Activated naive CD4-positive, alpha-beta T cell treated with anti-CD3 and anti-CD28 coated beads, Interleukin-2, amount 10 ng/mL, durations not matched to agents 7 days and 5 days (primary cell): ENCODE measurements around the gene MAD2L2.

Source experiments
- CTCF ChIA-PET: fragments of 350-600 bp; sonication (Branson Sonifier 250); formaldehyde crosslinking; loops from one replicate; lab custom pipeline; 2021; ENCODE audit warnings: antibody characterized with exemption; lab: Charles Lee
- DNase-seq: peaks from one replicate; pipeline ENCODE4 v3.0.0-alpha.2; 2020
- H3K27ac Mint-ChIP-seq: one replicate; pipeline ENCODE4 v1.8.0; 2021; ENCODE audit warnings: mild to moderate bottlenecking, moderate library complexity, mixed read lengths
- H3K27me3 Mint-ChIP-seq: one replicate; pipeline ENCODE4 v1.8.0; 2021; ENCODE audit warnings: mild to moderate bottlenecking, mixed read lengths
- H3K36me3 Mint-ChIP-seq: one replicate; pipeline ENCODE4 v1.8.0; 2021; ENCODE audit warnings: mixed read lengths
- H3K4me1 Mint-ChIP-seq: one replicate; pipeline ENCODE4 v1.8.0; 2021; ENCODE audit warnings: mixed read lengths
- H3K4me3 Mint-ChIP-seq: one replicate; pipeline ENCODE4 v1.8.0; 2021; ENCODE audit warnings: mild to moderate bottlenecking, moderate library complexity, mixed read lengths
- H3K9me3 Mint-ChIP-seq: one replicate; pipeline ENCODE4 v1.8.0; 2021; ENCODE audit warnings: mixed read lengths

MAD2L2 gene

DNA sequence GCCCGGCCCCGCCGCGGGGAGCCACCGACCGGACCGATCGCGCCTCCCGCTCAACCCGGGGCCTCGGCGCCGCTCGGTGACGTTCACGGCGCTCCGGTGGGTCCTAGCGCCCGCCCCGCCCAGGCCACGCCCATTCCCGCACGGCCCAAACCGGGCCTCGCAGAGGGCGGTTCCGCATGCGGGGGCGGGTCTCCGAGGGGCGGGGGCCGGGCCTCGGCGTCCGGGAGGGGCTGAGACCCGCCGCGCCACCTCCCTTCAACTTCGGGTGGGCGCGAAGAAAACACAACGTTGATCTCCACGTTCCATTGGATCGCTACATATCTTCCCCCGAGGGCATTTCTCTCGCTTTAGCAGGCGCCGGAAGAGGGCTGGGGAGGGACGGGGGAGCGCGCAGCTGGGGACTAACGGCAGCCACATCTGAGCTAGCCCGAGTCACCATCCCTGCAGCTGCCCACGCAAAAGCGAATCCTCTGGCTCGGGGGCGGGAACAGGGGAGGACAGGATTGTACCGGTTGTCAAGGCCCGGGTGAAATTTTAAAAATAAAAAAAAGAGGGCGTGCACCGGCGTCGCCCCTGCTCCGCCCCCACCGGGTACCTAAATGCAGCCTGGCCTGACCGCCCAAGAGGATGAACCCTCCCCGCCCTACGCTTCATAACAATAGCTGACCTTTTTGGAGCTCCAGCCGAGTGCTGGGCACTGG, at the start of gene MAD2L2:
MAD2L2 (minus strand) TSS at position 78 of the 701 bp plus-strand sequence. CDS start 547 bp downstream, outside the sequence.
- peaks cover 3% of the 10 kb centered on the region for H3K36me3 Mint-ChIP-seq
- CTCF ChIA-PET, result interaction anchor here (0.7 to 2.1 kb wide), 4 partner anchors 17 to 36 kb away, joined by 3 to 13 read pairs (median 4); partner anchors contain the start of gene FBXO6

DNA sequence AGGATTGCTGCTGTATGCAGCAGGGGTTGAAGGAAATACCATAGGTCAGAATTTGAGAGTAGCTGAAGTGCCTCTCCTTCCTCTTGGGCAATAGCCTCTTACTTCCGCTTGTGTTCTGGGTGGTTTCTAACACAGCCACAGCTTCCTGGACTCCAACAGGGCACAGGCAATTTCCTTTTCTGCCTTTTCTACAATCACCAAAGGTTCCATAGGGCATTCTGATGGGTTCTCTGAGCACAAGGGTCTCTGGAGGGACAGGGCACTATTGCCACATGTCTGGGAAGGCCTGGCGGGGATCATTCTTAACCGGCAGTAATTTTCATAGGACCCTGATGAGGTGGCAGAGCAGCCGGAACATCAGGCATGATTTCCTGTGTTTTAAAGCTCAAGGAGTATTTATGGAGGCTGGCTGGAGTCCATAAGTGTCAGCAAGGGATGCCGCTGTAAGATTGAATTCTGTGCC, 49.5 kb upstream of the MAD2L2 start:
- H3K4me3 Mint-ChIP-seq, result peak overlapping the region; percentile 50
- no peaks in the 10 kb centered on the region for H3K27me3 Mint-ChIP-seq
- H3K27ac Mint-ChIP-seq, result peak overlapping the region; percentile 81
- CTCF ChIA-PET, result interaction anchor here (0.9 to 2.0 kb wide), 5 partner anchors 9 to 80 kb away, joined by 3 to 12 read pairs (median 5); partner anchors contain the start of gene FBXO6
- H3K36me3 Mint-ChIP-seq, result no peaks in the 10 kb centered on the region
- peaks cover 62% of the 10 kb centered on the region for H3K4me1 Mint-ChIP-seq
- H3K9me3 Mint-ChIP-seq, result no peaks in the 10 kb centered on the region
- peak; percentile 69 for DNase-seq

More for the DNA sequence above, at the start of gene MAD2L2:
- Mint-ChIP-seq H3K9me3 (no peaks in the 10 kb centered on the region), H3K27me3 (peaks cover 46% of the 10 kb centered on the region), H3K27ac (peak within 1 kb of the TSS; percentile 93), H3K4me1 (peaks cover 21% of the 10 kb centered on the region), H3K4me3 (peak within 1 kb of the TSS; percentile 87)
- peak; percentile 93 for DNase-seq

DNA sequence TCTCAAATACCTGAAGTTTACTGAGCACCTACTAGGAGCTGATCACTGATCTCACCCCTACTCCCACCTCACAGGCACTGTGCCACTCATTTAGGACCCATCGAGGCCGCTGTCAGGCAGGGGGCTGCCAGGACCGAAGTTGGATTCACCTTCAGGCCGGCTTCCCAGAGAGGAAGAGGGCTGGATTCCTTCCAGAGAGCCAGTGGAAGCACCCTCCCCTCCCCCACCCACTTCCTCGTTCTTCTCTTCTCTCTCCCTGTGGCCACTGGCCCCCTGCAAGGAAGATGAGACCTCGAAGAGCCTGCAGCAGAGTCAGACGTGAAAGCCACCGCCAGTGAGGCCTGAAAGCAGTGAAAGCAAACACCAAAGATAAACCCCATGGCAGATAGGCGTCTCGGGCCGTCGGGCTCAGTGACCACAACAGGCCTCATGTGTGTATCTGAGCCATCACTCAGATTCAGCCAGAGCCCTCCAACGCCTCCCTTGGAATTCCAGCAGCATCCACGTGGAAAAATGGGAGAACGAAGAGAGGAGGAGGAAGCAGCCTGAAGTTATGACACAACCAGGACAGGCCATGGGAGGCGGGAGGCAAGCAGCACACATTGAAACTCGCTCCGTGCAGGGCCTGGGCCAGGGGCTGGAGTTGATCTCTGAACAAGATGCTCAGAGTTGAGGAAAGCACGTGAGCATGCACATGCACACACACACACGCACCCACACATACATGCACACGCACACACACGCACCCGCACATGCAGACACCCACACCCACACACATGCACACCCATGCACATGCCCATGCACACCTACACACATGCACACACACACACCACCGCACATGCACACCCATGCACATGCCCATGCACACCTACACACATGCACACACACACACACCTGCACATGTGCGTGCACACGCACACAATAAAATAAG, 48.8 kb upstream of the MAD2L2 start:
- H3K4me3 Mint-ChIP-seq, result peak overlapping the region; percentile 50
- DNase-seq, result no peak
- peaks cover 64% of the 10 kb centered on the region for H3K4me1 Mint-ChIP-seq

DNA sequence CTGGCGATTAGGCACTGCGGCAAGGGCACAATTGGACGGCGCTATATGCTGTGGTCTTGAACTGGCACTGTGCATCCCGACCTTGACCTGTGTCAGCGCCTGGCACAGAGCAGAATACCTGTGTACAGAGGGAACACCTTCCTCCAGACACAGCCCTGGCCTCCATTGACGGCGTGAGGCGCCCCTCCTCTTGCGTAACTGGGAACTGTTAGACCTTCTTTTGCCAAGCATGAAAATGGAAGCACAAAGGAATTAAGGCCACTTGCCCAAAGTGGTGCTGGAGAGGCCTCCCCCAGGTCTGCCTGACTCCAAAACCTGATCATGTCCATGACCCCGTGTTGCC, 48.2 kb upstream of the MAD2L2 start:
- DNase-seq, result no peak
- CTCF ChIA-PET, result interaction anchor here (1.0 to 1.4 kb wide), 2 partner anchors 9 to 13 kb away, joined by 3 to 4 read pairs; no protein-coding TSS in a partner anchor

More for the DNA sequence above, 48.8 kb upstream of the MAD2L2 start:
- CTCF ChIA-PET, result interaction anchor here (0.9 to 2.0 kb wide), 4 partner anchors 9 to 80 kb away, joined by 4 to 12 read pairs (median 6); no protein-coding TSS in a partner anchor
- peak overlapping the region; percentile 81 for H3K27ac Mint-ChIP-seq
- H3K9me3 Mint-ChIP-seq, result no peaks in the 10 kb centered on the region
- peaks cover 5% of the 10 kb centered on the region for H3K27me3 Mint-ChIP-seq
- no peaks in the 10 kb centered on the region for H3K36me3 Mint-ChIP-seq

DNA sequence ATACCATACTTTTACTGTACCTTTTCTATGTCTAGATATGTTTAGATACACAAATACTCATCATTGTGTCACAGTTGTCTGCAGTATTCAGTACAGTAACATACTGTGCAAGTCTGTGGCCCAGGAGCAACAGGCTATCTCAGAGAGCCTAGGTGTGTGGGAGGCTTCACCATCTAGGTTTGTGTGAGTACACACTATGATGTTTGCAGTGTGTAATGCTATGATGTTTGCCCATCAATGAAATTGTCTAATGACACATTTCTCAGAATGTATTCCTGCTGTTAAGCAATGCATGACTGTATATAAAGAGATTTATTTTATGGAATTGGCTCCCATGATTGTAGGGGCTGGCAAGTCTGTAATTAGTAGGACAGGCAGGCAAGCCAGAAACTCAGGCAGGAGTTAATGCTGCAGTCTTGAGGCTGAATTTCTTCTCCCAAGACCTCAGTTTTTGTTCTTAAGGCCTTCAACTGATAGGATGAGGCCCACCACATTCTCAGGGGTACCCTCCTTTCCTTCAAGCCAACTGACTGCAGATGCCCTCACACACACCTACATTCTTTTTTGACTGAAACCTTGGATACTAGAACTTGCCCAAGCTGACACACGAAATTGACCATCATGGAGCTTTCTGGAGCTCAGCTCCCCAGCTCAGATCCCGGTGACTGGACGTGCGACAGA, 47.3 kb upstream of the MAD2L2 start:
- Mint-ChIP-seq H3K9me3 (no peaks in the 10 kb centered on the region), H3K36me3 (no peaks in the 10 kb centered on the region), H3K4me3 (no peak overlapping the region), H3K27me3 (peaks cover 17% of the 10 kb centered on the region), H3K27ac (no peak overlapping the region), H3K4me1 (peaks cover 64% of the 10 kb centered on the region)
- CTCF ChIA-PET, result interaction anchor here (1.0 to 1.4 kb wide), 2 partner anchors 9 to 13 kb away, joined by 3 to 4 read pairs; no protein-coding TSS in a partner anchor
- DNase-seq, result no peak

More for the DNA sequence above, 48.2 kb upstream of the MAD2L2 start:
- no peak overlapping the region for H3K27ac Mint-ChIP-seq
- H3K36me3 Mint-ChIP-seq, result no peaks in the 10 kb centered on the region
- peaks cover 65% of the 10 kb centered on the region for H3K4me1 Mint-ChIP-seq
- no peak overlapping the region for H3K4me3 Mint-ChIP-seq
- no peaks in the 10 kb centered on the region for H3K9me3 Mint-ChIP-seq
- H3K27me3 Mint-ChIP-seq, result peaks cover 11% of the 10 kb centered on the region

DNA sequence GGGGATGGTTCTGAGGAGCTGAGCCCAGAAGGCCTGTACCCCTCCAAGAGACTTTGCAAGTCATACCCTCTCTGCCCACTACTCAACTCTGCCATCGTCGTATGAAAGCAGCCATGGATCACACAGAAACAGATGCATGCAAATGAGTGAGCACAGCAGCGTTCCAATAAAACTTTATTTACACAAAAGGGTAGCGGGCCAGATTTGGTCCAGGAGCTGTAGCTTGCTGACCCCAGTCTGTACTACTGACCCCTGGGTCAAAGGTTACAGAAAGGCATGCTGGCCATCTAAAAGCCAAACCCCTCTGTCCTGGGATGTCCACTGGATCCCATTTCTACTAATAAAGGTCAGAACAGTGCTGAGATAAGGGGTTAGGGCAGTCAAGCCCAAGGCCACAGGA, 46.2 kb upstream of the MAD2L2 start:
- no peak for DNase-seq
- H3K36me3 Mint-ChIP-seq, result no peaks in the 10 kb centered on the region
- no peak overlapping the region for H3K4me3 Mint-ChIP-seq
- H3K4me1 Mint-ChIP-seq, result peaks cover 53% of the 10 kb centered on the region
- peaks cover 27% of the 10 kb centered on the region for H3K27me3 Mint-ChIP-seq
- no peak overlapping the region for H3K27ac Mint-ChIP-seq
- no peaks in the 10 kb centered on the region for H3K9me3 Mint-ChIP-seq
- CTCF ChIA-PET, result interaction anchor here (0.9 to 1.4 kb wide), 3 partner anchors 10 to 62 kb away, joined by 3 to 5 read pairs (median 4); no protein-coding TSS in a partner anchor

DNA sequence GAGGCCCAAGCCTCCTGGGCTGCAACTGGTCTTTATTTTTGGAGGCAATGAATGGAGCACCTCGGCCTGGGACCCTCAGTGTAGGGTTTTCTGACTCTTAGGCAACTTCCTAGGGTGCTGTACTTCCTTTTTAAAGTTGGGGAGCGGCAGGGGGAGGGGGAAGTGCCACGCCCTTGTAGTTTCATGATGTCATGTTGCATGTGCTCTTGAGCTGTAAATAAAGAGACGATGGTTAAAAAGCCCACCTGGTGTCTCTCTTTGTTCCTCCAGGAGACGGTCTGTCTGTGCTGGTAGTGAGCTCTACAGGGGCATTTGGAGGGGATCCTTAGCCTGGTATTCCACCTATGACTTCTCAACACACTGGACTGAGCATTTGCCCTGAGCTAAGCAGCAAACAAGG, 44.7 kb upstream of the MAD2L2 start:
- H3K36me3 Mint-ChIP-seq, result no peaks in the 10 kb centered on the region
- CTCF ChIA-PET, result interaction anchor here (1.2 to 1.8 kb wide), 5 partner anchors 15 to 82 kb away, joined by 3 to 7 read pairs (median 4); no protein-coding TSS in a partner anchor

DNA sequence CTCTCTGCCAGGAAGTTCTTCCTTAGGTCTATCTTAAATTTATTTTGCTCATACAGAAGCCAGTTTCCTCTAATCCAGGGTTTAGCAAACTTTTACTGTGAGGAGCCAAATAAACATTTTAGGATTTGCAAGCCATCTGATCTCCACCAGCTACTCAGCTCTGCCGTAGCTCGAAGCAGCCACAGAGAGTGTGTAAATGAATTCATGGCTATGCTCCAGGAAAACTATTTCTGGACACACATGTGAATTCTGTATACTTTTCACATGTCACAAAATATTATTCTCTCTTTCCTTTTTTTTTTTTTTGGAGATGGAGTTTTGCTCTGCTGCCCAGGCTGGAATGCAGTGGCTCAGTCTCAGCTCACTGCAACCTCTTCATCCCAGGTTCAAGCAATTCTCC, 41.6 kb upstream of the MAD2L2 start:
- Mint-ChIP-seq H3K27ac (no peak overlapping the region), H3K9me3 (no peaks in the 10 kb centered on the region), H3K36me3 (no peaks in the 10 kb centered on the region), H3K27me3 (peaks cover 44% of the 10 kb centered on the region), H3K4me1 (peaks cover 35% of the 10 kb centered on the region), H3K4me3 (no peak overlapping the region)
- no peak for DNase-seq
- CTCF ChIA-PET, result interaction anchor here (1.0 to 5.8 kb wide), 4 partner anchors 59 to 80 kb away, joined by 3 to 79 read pairs (median 20); partner anchors contain the start of gene FBXO6

More for the DNA sequence above, 44.7 kb upstream of the MAD2L2 start:
- peaks cover 38% of the 10 kb centered on the region for H3K4me1 Mint-ChIP-seq
- H3K27ac Mint-ChIP-seq, result no peak overlapping the region
- no peaks in the 10 kb centered on the region for H3K9me3 Mint-ChIP-seq
- DNase-seq, result no peak
- H3K4me3 Mint-ChIP-seq, result no peak overlapping the region
- H3K27me3 Mint-ChIP-seq, result peaks cover 38% of the 10 kb centered on the region

DNA sequence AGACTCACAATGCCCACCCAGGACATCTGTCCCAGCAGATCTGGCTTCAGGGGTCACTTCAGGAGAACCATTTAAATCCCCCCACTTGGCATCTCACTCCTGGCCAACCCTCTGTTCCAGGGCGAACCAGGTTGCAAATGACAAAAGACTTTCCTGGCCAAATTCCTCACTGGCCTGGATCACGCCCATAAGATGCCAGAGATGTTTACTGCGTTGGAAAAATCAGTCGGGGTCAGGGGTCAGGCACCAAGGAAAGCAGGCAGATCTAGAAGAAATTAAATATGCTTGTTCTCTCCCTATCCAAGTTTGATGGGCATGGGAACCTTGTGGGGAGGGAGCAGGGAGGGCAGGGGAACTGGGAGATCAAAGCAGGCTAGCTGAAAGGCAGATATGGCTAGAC, 40.4 kb upstream of the MAD2L2 start:
- CTCF ChIA-PET, result interaction anchor here (0.7 to 5.8 kb wide), 6 partner anchors 9 to 79 kb away, joined by 3 to 79 read pairs (median 4); partner anchors contain the start of gene FBXO6
- H3K9me3 Mint-ChIP-seq, result no peaks in the 10 kb centered on the region
- no peaks in the 10 kb centered on the region for H3K36me3 Mint-ChIP-seq
- peaks cover 48% of the 10 kb centered on the region for H3K27me3 Mint-ChIP-seq
- DNase-seq, result no peak
- peaks cover 35% of the 10 kb centered on the region for H3K4me1 Mint-ChIP-seq
- H3K4me3 Mint-ChIP-seq, result no peak overlapping the region
- no peak overlapping the region for H3K27ac Mint-ChIP-seq

DNA sequence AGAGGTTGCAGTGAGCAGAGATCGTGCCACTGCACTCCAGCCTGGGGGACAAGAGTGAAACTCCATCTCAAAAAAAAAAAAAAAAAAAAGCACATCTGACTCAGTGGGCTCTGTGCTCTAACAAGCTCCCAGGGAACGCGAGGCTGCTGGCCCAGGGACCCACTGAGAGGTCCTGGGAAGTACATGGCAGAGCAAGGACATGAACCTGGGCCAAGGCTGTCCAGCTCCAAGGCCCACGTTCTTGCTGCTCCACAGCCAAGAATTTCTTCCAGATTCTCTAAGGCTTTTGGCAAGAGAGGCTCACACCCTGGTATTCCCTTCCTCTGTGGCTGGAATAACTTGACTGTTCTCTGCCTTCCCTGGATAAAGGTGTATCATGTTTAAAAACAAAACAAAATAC, 39.6 kb upstream of the MAD2L2 start:
- peaks cover 28% of the 10 kb centered on the region for H3K4me1 Mint-ChIP-seq
- peaks cover 48% of the 10 kb centered on the region for H3K27me3 Mint-ChIP-seq
- H3K27ac Mint-ChIP-seq, result no peak overlapping the region
- H3K9me3 Mint-ChIP-seq, result no peaks in the 10 kb centered on the region
- no peak for DNase-seq
- H3K36me3 Mint-ChIP-seq, result no peaks in the 10 kb centered on the region
- no peak overlapping the region for H3K4me3 Mint-ChIP-seq
- CTCF ChIA-PET, result interaction anchor here (0.8 to 5.8 kb wide), 11 partner anchors 10 to 88 kb away, joined by 3 to 79 read pairs (median 5); partner anchors contain the start of genes AGTRAP and FBXO6

DNA sequence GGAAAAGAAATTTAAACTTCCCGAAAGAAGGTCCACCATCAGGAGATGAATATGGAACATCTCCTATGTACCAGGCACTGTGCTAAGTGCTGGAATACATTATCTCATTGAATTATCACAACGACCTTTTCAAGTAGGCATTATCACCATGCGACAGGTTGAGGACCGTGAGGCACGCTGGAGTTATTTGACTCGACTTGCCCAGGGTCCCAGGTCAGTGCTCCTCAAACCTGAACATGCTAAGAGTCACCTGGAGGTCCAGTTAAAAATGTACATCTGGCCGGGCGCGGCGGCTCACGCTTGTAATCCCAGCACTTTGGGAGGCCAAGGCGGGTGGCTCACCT, 39.1 kb upstream of the MAD2L2 start:
- Mint-ChIP-seq H3K4me1 (peaks cover 23% of the 10 kb centered on the region), H3K27me3 (peaks cover 47% of the 10 kb centered on the region), H3K27ac (peak overlapping the region; percentile 93), H3K4me3 (peak overlapping the region; percentile 73), H3K9me3 (no peaks in the 10 kb centered on the region), H3K36me3 (no peaks in the 10 kb centered on the region)
- CTCF ChIA-PET, result interaction anchor here (0.6 to 5.8 kb wide), 22 partner anchors 9 to 173 kb away, joined by 3 to 79 read pairs (median 5); partner anchors contain the start of genes AGTRAP and FBXO6
- DNase-seq, result no peak

DNA sequence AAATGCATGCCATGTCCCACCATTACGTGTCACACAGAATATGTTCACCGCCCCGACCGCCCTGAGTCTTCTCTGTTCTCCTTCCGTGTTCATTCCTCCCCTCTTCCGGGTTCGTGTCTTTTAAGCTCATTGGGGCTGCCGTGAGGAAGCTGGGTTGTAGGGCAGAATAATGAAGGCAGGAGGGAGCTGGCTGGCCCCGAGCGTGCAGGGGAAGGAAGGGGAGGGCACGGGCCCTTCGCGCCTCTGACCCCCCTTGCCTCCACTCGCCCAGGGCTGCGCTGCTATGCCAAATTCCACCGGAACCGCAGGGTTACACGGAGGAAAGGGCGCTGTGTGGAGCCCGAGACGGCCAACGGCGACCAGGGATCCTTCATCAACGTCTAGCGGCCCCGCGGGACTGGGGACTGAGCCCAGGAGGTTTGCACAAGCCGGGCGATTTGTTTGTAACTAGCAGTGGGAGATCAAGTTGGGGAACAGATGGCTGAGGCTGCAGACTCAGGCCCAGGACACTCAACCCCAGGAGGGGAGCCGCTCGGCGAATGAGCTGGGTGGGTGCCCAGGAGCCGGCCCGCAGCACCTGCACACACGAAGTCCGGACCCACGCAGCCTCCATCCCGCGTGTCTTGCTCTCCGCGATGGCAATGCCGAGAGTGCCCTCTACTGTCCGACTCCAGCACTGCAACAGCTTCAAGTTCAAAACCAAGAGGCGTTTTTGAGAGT, 38.5 kb upstream of the MAD2L2 start:
- H3K27ac Mint-ChIP-seq, result peak overlapping the region; percentile 93
- H3K36me3 Mint-ChIP-seq, result no peaks in the 10 kb centered on the region
- peak overlapping the region; percentile 73 for H3K4me3 Mint-ChIP-seq
- H3K27me3 Mint-ChIP-seq, result peaks cover 47% of the 10 kb centered on the region
- H3K4me1 Mint-ChIP-seq, result peaks cover 20% of the 10 kb centered on the region
- no peaks in the 10 kb centered on the region for H3K9me3 Mint-ChIP-seq
- DNase-seq, result peak; percentile 91
- CTCF ChIA-PET, result interaction anchor here (0.6 to 5.8 kb wide), 22 partner anchors 9 to 174 kb away, joined by 3 to 79 read pairs (median 5); partner anchors contain the start of genes AGTRAP and FBXO6
